Measurements from ENCODE around the gene DOCK2.

DOCK2 gene

GRCh38 chr5:169870211-169870610 lies 233.1 kb downstream of the DOCK2 start:
- H3K36me3 ChIP-seq (ENCODE audit: insufficient read depth), result no peaks in the 10 kb centered on the region
- no peaks in the 10 kb centered on the region for H3K79me2 ChIP-seq (ENCODE audit: insufficient read depth, low read depth)
- no peaks in the 10 kb centered on the region for H3K4me1 ChIP-seq (ENCODE audit: low read depth, poor library complexity, severe bottlenecking)
- H2AFZ ChIP-seq (ENCODE audit: low read depth), result no peak overlapping the region
- no peak overlapping the region for H3K4me2 ChIP-seq
- H3K27me3 ChIP-seq (ENCODE audit: insufficient read depth, low read depth), result no peaks in the 10 kb centered on the region
- TF ChIP-seq CTCF (conservative IDR thresholded peaks at IDR 0.05; ENCODE audit: low read depth, low read length), result no peak
- H3K4me3 ChIP-seq (IDR thresholded peaks at IDR 0.05; ENCODE audit: insufficient read depth, low read depth, low read length), result no peak overlapping the region
- H4K20me1 ChIP-seq (ENCODE audit: insufficient read depth), result no peaks in the 10 kb centered on the region
- H3K9ac ChIP-seq, result no peak overlapping the region
- no peak overlapping the region for H3K27ac ChIP-seq

- Histone ChIP-seq H3K27ac (no peak overlapping the region), H2AFZ (ENCODE audit: low read depth) (no peak overlapping the region), H3K4me2 (no peak overlapping the region), H3K9ac (no peak overlapping the region), H4K20me1 (ENCODE audit: insufficient read depth) (no peaks in the 10 kb centered on the region), H3K4me3 (IDR thresholded peaks at IDR 0.05; ENCODE audit: insufficient read depth, low read depth, low read length) (no peak overlapping the region), H3K27me3 (ENCODE audit: insufficient read depth, low read depth) (no peaks in the 10 kb centered on the region), H3K4me1 (ENCODE audit: low read depth, poor library complexity, severe bottlenecking) (no peaks in the 10 kb centered on the region), H3K79me2 (ENCODE audit: insufficient read depth, low read depth) (no peaks in the 10 kb centered on the region), H3K36me3 (ENCODE audit: insufficient read depth) (no peaks in the 10 kb centered on the region)
- TF ChIP-seq CTCF (conservative IDR thresholded peaks at IDR 0.05; ENCODE audit: low read depth, low read length), result no peak
These were observed 234.9 kb downstream of the DOCK2 start for GRCh38 chr5:169871826-169872490.

GRCh38 chr5:169873642-169874041 lies 236.6 kb downstream of the DOCK2 start:
- H3K4me3 ChIP-seq (IDR thresholded peaks at IDR 0.05; ENCODE audit: insufficient read depth, low read depth, low read length), result no peak overlapping the region
- H3K27me3 ChIP-seq (ENCODE audit: insufficient read depth, low read depth), result no peaks in the 10 kb centered on the region
- no peaks in the 10 kb centered on the region for H3K79me2 ChIP-seq (ENCODE audit: insufficient read depth, low read depth)
- H4K20me1 ChIP-seq (ENCODE audit: insufficient read depth), result no peaks in the 10 kb centered on the region
- no peak overlapping the region for H3K4me2 ChIP-seq
- H3K36me3 ChIP-seq (ENCODE audit: insufficient read depth), result no peaks in the 10 kb centered on the region
- no peak overlapping the region for H3K9ac ChIP-seq
- no peaks in the 10 kb centered on the region for H3K4me1 ChIP-seq (ENCODE audit: low read depth, poor library complexity, severe bottlenecking)
- TF ChIP-seq CTCF (conservative IDR thresholded peaks at IDR 0.05; ENCODE audit: low read depth, low read length), result no peak
- no peak overlapping the region for H2AFZ ChIP-seq (ENCODE audit: low read depth)
- no peak overlapping the region for H3K27ac ChIP-seq

GRCh38 chr5:169874621-169875020 lies 237.5 kb downstream of the DOCK2 start:
- Histone ChIP-seq H3K27ac (no peak overlapping the region), H3K79me2 (ENCODE audit: insufficient read depth, low read depth) (no peaks in the 10 kb centered on the region), H2AFZ (ENCODE audit: low read depth) (no peak overlapping the region), H3K4me2 (no peak overlapping the region), H3K9ac (no peak overlapping the region), H3K4me3 (IDR thresholded peaks at IDR 0.05; ENCODE audit: insufficient read depth, low read depth, low read length) (no peak overlapping the region), H3K36me3 (ENCODE audit: insufficient read depth) (no peaks in the 10 kb centered on the region), H3K27me3 (ENCODE audit: insufficient read depth, low read depth) (no peaks in the 10 kb centered on the region), H4K20me1 (ENCODE audit: insufficient read depth) (no peaks in the 10 kb centered on the region), H3K4me1 (ENCODE audit: low read depth, poor library complexity, severe bottlenecking) (no peaks in the 10 kb centered on the region)
- TF ChIP-seq CTCF (conservative IDR thresholded peaks at IDR 0.05; ENCODE audit: low read depth, low read length), result no peak

Measured in KMS-11 (cell line).